GOT3 (cell line): ENCODE results near the gene FILIP1L.
"Not testable (repeated sequence)": the region's sequence is repeated elsewhere in the genome, so short reads cannot be mapped to it uniquely, and the experiment has no call there.

Experiments
- DNase-seq: peaks from one replicate; lab custom pipeline; 2025; ENCODE audit warnings: mixed read lengths; lab: John Stamatoyannopoulos, UW

FILIP1L gene

DNA sequence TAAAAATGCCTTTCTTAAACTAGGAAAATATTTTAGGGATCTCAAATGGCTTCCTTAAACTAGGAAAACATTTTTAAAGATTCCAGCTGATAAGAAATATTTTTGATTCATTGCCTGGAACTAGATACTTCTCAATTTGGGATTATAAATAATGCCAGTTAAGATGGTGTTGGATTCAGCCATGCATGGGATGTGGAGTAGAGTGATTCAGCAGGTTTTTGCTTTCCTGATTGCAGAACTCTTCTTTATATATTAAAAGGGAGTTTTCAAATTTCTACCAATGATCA lies 15.6 kb downstream of the FILIP1L start:
- no peak for DNase-seq

DNA sequence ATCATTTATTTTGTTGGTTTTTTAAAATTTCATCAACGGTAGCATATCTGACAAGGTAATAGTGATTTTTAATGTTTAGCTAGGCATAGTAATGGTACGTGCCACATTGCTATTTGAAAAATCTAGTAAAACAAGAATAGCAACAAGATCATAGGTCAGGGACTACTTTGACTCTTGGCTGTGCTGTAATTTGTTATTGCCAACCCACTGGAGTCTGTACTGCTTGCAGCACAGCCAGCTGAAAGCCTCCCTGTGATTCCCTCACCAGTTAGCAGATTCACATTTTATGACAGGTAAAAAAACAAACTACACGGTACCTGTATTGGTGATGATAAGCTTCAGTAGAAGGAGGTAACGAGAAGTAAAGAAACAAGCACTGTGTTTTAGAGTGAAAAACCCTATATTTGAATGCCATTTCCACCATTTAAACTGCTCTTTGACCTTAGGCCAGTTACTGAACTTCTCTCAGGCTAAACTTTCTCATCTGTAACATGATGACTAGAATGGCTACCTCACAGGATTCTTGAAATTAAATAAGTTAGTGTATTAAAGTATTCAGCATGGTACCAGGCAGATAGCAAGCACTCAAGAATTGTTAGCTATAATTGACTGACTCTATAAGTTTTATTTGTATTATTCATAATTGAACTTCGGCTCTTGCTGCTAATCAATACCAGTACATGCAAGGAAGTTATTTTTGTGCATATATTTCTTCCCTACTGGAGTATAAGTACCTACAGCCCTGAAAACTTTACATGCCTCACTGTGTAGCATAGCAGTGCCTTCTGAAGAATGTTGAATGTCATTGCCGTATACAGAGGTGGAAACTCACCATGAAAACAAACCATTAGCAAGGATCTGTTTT lies 16.1 kb downstream of the FILIP1L start:
- DNase-seq, result no peak

- no peak for DNase-seq
Observed at GRCh38 chr3:100096866-100097265, 17.4 kb downstream of the FILIP1L start.

GRCh38 chr3:100096286-100096685 lies 18.0 kb downstream of the FILIP1L start:
- not testable (repeated sequence) for DNase-seq

GRCh38 chr3:100093831-100094230 lies 20.5 kb downstream of the FILIP1L start:
- no peak for DNase-seq

GRCh38 chr3:100090669-100091005 lies 23.7 kb downstream of the FILIP1L start:
- DNase-seq, result no peak

DNA sequence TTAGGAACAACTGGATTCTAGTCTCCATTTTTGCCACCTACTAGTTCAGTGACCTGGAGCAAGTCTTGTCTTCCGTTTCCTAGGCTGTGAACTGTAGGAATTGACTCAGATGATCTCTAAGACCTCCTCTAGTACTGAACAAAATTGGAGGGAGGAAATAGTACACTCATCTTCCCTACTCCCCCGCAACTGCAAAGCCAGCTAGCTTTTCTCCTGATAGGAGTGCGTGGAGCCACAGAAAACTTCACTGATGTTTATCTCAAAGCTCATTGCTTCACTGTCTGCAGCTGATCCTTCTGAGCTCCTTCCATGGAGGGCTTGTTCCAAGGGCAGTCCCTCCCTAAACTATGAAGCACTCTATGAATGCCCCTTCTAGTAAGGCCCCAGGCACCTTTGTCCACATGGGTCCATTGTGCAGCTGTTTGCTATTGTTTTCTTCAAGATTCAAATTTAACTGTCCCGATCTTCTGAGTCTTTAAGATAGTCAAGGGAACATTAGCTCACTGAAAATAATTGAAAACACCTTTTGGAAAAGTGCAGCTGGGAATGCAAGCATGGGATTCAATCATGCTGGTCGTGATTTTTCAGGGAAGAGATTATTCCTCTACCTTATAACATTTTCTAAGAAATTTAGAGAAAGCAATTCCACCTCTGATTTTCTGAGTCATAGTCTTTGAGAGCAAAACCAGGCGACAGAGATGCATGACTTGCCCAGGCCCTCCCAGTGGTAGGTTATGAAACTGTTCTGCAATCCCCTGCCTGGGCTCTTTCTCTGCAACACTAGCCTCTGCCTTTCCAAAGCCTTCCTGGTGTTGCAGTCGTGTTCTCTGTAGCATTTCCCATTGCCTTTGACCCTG lies 24.3 kb downstream of the FILIP1L start:
- DNase-seq, result no peak

DNA sequence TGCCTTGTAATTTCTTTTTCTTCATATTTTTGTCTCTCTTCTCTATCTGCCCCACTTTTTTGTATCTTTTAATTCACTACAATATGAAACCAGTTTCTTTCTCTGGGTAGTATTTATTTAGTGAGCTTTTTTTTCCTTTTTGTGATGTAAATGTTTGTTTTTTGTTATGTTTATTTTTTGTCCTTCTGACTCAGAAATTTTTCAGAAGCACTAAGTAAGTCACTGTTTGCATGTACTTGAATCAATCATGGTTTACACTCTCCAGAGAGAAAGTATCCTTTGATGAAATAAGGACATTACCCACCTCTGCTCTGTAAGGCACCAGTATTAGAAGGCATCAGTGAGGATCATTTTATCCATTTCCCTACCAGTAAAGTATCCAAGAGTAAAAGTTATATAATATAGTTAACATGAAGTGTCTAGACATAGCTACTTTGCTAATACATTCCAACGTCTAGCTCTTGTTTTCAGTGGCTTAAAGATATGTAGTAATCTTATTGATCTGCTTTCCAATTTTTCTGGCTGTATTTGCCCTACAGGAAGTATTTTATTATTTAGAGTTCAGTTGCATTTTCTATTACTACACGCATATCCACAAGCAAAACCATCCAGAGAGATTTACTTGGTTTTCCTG lies 25.4 kb downstream of the FILIP1L start:
- no peak for DNase-seq

- no peak for DNase-seq
Observed at GRCh38 chr3:100087198-100087597, 27.1 kb downstream of the FILIP1L start.

- no peak for DNase-seq
Observed at GRCh38 chr3:100086401-100086800, 27.9 kb downstream of the FILIP1L start.

- no peak for DNase-seq
Observed at GRCh38 chr3:100084100-100084806, 30.0 kb downstream of the FILIP1L start.

DNA sequence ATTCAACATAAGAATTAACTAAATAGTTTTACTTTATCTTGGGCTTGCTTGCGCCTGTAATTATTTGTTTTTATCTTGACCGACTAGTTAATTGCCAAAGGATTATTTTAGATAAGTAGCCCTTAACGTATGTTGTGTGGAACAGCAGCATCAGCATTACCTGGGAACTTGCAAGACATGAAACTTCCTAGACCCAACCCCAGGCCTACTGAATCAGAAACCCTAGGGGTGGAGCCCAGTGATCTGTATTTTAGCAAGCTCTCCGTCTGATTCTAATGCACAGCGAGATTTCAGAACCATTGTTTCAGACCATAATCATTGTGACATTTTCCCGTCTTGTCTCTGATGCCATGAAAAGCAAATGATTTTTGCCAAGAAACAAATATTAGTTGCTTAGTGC lies 31.1 kb downstream of the FILIP1L start:
- DNase-seq, result no peak

- DNase-seq, result no peak
Observed at GRCh38 chr3:100082714-100083113, 31.6 kb downstream of the FILIP1L start.

DNA sequence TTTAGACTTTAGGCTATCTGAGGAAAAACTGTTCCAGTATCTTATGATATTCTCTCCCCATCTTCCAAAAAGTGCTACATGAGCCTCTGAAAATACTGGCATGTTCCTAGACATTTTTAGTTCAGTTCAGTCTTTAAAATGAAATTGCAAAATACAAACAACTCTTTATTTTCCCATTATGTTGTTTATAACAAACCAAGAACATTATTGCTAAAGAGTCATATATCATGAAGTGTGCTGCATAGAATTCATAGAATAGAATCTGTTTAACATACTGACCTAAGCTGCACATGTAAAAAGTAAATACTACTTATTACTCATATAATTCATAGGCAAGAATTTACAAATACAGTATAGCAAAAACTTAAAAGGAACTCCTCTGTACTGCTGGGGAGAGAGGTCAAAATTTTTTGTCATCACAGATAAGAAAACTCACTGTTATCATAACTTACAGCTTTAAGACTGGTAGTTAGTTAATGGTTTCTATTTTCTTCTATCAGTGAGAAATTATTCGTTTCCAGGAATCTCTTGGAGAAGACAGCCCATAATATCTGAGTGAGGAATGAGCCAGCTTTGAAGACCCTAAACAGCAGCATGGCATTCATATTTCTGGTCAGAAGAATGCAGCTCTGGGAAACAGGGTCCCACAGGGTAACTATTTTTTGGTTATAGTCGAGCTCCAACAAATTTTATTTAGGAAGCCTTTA lies 32.2 kb downstream of the FILIP1L start:
- DNase-seq, result no peak

DNA sequence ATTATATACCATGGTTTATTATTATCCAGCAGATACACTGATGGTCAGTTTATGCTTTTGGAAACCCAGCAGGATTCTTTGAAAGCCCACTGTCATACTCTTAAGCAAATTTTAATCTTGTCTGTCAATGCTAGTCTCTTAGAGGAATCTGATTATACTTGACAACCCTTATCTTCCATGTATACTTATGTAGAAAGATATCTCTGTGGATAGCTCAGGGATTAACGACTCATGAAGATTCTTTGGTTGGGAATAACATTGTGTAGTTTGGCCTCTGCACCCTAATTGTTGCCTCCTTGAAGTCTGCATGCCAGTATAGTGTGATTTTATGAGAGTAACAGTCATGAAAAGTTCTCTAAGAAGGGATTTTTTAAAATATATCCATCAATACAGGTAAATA lies 33.0 kb downstream of the FILIP1L start:
- no peak for DNase-seq

- DNase-seq, result no peak
Observed at GRCh38 chr3:100080573-100080972, 33.7 kb downstream of the FILIP1L start.

GRCh38 chr3:100079328-100079727 lies 35.0 kb downstream of the FILIP1L start:
- DNase-seq, result no peak

DNA sequence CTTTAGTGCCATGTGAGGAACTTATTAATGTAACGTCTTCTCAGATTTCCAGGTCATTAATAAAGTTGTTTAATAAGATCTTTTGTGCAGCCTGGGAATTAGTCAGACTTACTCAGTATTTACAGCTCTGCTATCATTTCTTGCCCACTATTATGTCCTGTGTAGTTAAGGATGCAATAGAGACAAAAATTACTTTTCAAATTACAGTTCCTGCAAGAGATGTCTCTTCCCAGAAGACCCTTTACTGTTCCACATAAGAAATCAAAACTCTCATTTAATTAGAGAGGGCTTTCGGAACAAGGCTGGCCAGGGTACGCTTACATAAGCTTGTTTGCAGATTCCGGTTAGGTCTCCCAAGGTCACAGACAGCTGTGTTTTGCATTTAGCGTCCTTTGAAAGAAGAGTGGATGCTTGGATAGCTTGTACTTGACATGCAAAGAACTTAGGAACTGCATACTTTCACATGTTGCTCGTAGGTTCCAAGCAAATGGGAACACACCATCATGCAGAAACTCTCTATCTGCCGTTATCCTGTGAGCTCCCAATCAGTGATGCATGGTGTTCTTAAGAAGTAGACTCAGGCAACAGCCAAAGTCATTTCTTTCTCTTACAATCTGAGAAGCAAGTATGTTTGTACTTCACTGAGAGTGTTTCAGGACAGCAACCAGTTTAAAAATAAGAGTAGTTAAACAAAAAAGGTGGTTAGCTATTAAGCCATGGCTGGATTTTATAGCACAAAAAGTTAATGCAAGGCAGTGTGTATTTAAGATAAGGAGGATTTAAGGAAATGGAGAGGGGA lies 37.4 kb downstream of the FILIP1L start:
- DNase-seq, result no peak

GRCh38 chr3:100075851-100076730 lies 38.2 kb downstream of the FILIP1L start:
- DNase-seq, result no peak

DNA sequence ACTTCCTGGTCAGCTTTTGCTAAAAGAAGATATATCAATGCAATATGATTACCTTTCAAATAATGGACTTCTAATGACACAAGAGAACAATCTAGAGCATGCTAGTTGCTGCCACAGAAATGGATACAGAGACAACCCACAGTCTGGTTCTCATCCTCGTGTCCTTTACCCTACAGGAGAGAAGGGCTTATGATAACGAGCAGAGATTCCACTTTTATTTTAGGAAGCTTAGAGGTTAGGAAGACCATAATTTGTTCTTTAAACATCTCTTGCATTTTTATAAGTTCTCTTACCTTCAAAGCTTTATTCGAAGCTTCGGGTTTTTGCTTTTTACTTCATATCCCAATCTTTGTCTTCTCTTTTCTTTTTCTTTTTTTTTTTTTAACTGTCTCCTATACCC lies 39.1 kb downstream of the FILIP1L start:
- no peak for DNase-seq
